Cardiac fibroblast (primary cell): ENCODE measurements around the gene GSTK1.
A peak's percentile ranks its signal among the peaks of the same experiment; 100 is the strongest.

Experiments
- DNase-seq, 2 donors: peaks; one replicate each; pipeline versions ENCODE4 v3.0.0 to v3.0.0-alpha.2; 2010; ENCODE audit warnings: low read depth in 2 of 2
- H3K4me3 ChIP-seq, 2 donors: replicated peaks in 1 of 2; 1 replicate in 1 of 2; 2 replicates in 1 of 2; pipeline ENCODE4 v1.5.1; 2011; ENCODE audit warnings: low read depth in 2 of 2, low read length in 2 of 2, mild to moderate bottlenecking in 2 of 2, moderate library complexity in 1 of 2
- TF ChIP-seq, protein P1 (sequence below): IDR thresholded peaks from one replicate; pipeline ENCODE4 v1.5.1; 2011; ENCODE audit warnings: low read depth, mild to moderate bottlenecking, low read length, inconsistent platforms

Gene GSTK1

DNA sequence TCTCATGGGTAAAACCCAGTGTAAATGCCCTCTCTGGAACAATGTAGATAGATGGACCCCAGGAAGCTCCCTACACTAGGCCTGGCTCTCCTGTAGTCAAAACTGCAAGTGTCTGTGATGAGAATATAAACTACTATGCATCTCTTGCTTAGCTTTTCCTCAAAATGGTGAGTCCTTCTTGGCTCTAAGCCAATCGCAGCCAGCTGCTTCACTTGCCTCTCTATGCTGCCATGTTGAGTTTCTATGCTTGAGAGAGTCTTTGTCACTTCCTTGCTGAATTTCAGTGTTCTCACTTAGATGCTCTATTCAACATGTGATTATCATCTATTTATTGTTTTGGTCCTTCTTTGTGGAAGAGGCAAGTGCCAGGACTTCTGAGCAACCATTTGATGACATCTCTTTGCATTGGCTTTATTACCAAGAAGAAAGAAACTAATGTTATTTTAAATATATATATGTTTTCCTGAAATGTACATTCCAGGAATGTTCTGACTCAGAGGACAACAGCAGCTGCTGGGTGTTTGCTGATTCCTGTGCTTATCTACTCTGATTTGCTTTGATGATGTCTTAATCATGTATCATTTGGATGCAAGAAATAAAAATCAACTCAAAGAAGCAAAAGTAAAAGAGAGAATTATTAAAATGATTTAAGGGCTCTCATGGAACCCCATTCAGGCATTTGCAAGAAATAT is 24.8 kb upstream of the GSTK1 start:
- peak in 1 of 2 donors; percentile 18 for DNase-seq
- no peak overlapping the region for H3K4me3 ChIP-seq
- TF ChIP-seq, protein P1, sequence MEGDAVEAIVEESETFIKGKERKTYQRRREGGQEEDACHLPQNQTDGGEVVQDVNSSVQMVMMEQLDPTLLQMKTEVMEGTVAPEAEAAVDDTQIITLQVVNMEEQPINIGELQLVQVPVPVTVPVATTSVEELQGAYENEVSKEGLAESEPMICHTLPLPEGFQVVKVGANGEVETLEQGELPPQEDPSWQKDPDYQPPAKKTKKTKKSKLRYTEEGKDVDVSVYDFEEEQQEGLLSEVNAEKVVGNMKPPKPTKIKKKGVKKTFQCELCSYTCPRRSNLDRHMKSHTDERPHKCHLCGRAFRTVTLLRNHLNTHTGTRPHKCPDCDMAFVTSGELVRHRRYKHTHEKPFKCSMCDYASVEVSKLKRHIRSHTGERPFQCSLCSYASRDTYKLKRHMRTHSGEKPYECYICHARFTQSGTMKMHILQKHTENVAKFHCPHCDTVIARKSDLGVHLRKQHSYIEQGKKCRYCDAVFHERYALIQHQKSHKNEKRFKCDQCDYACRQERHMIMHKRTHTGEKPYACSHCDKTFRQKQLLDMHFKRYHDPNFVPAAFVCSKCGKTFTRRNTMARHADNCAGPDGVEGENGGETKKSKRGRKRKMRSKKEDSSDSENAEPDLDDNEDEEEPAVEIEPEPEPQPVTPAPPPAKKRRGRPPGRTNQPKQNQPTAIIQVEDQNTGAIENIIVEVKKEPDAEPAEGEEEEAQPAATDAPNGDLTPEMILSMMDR, result no peak

DNA sequence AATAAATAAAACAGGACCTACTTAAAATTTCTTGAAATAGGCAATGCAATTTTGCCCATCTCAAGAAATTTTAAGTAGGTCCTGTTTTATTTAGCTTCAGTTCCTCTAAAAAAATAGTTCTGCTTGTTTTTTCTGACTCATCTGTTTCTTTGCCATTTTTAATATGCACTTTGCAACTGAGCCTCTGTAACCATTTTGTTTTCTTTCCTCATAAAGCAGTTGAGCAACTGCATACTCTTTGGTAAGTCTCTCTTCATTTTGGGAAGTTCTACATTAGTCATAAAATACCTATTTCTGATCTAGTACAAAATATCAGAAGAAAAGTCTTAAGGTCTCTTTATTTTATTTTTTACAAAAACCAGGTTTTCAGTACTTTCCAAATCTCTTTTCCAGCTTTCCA is 23.4 kb upstream of the GSTK1 start:
- peak; percentile 31 to 86 for DNase-seq
- no peak overlapping the region for H3K4me3 ChIP-seq

DNA sequence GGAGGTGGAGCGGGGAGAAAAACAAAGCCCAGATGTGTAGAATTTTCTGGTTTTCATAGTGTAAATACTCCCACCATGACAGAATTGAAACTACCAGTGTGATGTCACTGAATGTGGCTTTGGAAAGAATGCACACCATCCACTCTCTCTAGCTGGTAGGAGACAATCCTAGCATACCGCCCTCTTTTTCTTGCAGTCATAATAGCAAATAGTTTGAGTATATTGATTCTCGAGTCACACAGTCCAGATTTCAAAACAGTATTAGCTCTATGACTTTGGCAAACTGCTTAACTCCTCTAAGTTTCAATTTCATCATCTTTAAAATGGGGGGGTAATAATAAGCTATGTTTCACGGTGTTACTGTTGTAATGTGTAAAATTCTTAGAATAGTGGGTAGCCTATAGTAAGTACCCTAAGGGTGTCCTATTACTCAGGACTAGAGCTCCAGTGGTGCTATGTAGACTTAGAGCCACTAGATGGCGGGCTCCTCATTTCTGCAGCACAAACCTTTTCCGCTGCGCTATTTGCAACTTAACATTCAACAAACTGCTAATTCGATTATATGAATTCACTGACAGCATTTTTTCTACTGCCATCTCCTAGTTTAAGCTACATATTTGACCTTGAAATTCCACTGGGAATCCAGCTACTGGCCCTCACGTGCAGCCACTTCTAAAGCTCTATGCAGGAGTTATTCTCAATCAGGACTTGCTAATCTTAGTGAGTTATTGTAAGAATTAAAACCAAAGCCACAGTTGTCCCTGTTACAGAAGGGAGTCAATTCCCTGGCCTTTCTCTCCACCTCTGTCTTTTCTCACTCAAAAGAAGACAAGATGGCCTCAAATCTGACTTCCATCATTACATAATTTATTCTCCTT is 22.7 kb upstream of the GSTK1 start:
- peak; percentile 90 to 91 for DNase-seq
- no peak overlapping the region for H3K4me3 ChIP-seq
- TF ChIP-seq, protein P1, result peak; percentile 92

More for the DNA sequence above, 23.4 kb upstream of the GSTK1 start:
- TF ChIP-seq, protein P1, result no peak

DNA sequence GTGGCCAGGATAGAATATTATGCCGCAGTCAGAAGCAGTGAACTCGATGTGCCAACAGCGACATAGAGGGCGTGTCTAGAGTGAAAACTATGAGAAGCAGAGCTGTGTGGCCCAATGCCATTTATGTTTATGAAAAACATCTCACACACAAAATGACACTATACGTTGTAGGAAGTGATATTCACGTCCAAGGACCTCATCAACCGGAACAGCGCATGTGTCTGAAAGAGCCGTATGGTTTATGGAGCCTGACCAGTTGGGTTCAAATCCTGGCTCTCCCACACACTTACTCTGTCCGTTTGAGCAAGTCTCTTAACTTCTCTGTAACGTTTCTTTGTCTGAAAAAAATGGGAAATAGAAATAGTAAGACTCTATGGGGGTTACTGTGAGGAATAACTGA is 20.9 kb upstream of the GSTK1 start:
- TF ChIP-seq, protein P1, result no peak
- H3K4me3 ChIP-seq, result no peak overlapping the region
- no peak for DNase-seq

DNA sequence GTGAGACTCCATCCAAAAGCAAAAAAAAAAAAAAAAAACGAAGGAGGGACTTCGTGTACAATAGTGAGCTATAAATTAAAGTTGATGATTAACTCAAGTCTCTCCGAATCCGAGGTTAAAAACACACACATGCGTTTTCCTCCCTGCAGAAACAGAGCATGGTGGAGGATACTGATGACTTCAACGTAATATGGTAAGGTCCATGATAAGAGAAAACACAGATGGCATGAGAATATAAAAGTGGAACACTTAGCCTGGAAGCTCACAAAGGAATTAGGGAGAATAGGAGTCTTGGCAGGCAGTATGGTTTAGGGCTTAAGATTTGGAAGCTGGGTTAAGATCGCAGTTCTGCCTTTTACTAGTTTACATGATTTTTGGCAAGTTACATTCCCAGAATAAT is 20.1 kb upstream of the GSTK1 start:
- TF ChIP-seq, protein P1, result no peak
- no peak overlapping the region for H3K4me3 ChIP-seq
- DNase-seq, result no peak

DNA sequence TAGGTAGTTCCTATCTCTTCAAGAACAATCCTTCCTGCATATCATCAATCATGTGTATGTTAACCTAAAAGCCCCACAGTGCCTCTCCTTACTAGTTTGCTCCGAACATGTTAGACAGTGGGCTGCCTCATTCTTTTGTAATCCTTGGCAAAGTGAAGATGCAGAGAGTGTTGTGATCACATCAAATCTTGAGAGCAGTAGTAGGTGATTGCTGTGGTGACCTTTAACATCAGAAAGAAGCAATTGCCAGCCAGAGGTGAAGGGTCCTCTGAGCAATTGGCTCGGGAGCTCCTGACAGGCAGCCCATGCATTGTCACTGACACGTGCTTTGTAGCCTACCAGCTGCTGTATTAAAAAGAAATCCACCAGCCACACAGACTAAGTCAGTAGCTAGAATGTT is 19.6 kb upstream of the GSTK1 start:
- DNase-seq, result no peak
- TF ChIP-seq, protein P1, result no peak
- H3K4me3 ChIP-seq, result no peak overlapping the region
